ENCODE results near the gene FGFBP3. TPM values are rescaled to one million over a fixed set of nuclear protein-coding genes. Genes with fewer than 3 reads are reported as not detected.

The FGFBP3 gene
- polyA plus RNA-seq, 1 donor: 3.1 TPM

Other genes with a start within 250 kb of the FGFBP3 start
- 69.3 TPM for gene TNKS2, start 111.1 kb downstream of the FGFBP3 start, polyA plus RNA-seq (ENCODE audit: insufficient read length)
- 62.1 TPM for gene BTAF1, start 14.3 kb upstream of the FGFBP3 start, polyA plus RNA-seq (ENCODE audit: insufficient read length)